HG02970 (cell line): ENCODE data around the gene PLEK2.
"Not testable (repeated sequence)": the region's sequence is repeated elsewhere in the genome, so short reads cannot be mapped to it uniquely, and the experiment has no call there.

Experiments used
- ATAC-seq: cut with Tn5 transposase; IDR thresholded peaks from one replicate; pipeline ENCODE4 v1.9.1; 2021; ENCODE audit warnings: mild to moderate bottlenecking, moderate library complexity, moderate number of reproducible peaks; ENCODE audit not compliant: unreplicated experiment, low FRiP score

The PLEK2 gene, protein sequence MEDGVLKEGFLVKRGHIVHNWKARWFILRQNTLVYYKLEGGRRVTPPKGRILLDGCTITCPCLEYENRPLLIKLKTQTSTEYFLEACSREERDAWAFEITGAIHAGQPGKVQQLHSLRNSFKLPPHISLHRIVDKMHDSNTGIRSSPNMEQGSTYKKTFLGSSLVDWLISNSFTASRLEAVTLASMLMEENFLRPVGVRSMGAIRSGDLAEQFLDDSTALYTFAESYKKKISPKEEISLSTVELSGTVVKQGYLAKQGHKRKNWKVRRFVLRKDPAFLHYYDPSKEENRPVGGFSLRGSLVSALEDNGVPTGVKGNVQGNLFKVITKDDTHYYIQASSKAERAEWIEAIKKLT

DNA sequence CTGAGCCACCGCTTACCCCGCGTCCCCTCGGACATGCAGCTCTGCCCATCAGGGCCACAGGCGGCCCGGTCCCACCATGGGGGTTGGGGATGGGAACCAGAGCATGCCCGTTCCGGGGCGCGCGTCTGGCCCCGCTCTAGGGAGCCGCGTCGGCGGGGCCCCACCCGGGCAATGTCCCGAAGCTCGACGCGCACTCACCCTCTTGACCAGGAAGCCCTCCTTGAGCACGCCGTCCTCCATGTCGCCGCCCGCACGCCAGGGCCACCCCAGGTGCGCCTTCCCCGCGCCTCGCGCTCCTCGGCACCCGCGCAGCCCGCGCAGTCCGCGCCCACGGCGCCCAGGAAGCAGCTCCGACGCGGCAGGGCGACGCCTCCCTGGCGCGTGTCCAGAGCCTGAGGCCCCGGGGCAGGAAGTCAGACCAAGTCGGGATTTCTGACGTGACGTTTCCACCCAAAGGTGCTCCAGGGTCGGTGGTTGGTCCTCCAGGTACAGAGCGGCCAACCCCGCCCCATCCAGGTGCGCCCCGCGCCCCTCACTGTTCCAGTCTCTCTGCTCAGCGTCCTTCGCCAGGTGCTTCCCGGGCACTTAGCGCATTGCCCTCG is at the start of gene PLEK2:
TSS of gene PLEK2 (minus strand) at position 346 of the 602 bp plus-strand sequence. CDS start at position 240, 106 bp downstream.
- no peak for ATAC-seq

DNA sequence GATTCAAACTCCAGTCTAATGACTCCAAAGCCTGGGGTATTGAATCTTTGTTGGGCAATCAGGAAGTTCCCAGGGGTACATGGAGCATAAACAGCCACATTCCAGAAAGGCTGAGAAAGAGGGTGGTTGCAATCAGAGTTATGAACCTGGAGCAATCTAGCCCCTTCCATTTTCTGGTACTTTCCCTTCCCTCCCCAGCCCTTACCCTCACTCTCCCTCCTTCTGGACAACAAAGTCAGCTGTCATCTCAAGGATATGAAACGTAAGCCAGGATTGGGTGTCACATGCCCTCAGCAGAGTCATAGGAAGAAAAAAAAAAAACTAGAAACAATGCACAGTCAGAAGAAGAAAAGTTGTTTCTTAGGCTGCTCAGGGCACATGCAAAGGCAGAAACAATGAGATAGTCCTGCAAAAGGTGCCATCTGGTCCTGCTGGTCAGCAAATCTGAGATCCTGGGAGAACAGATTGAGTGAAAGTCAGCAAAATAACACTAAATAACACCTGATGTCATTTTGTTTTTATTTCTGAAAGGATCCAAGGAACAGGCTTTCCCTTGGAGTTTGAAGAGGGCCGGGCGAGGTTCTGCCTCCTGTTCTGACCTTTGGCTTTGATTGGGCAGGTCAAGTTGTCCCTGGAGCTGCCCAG is 49.5 kb upstream of the PLEK2 start:
- ATAC-seq = no peak

DNA sequence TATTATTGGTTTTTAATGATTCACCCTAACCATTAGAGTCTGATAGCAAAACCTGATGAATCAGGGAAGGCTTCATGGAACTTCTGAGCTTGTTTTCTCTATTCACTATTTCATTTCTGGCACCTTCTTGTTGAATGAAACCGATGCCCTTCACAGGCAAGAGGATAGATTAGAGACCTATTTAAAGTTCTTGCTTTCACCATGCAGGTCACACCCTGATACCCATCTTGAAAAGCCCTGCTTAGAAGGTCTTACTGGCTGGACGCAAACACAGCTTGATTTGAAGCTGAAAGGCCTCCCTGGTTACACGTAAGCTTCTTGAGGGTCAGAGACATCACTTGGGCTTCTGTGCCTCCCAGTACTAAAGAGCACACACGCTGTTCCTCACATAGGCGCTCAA is 47.4 kb upstream of the PLEK2 start:
- ATAC-seq = no peak

DNA sequence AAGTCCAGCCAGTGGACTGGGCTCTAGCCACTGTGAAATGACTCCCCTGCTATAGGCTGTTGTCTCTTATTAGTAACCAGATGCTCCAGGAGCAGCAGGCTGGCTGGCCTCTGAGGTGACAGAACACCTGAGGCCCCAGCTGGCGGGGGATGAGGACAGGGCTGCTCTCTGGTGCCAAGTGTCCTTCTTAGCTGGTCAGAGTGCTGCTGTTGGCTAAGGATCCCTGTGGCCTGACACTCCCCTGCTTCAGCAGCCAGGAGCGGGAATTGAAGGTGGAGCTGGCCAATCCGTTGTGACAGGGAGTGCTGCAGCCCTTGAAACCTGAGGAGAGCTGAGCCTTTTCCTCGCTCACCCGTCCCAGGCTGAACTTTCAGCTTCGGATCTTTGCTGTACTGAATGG is 45.8 kb upstream of the PLEK2 start:
- no peak for ATAC-seq

DNA sequence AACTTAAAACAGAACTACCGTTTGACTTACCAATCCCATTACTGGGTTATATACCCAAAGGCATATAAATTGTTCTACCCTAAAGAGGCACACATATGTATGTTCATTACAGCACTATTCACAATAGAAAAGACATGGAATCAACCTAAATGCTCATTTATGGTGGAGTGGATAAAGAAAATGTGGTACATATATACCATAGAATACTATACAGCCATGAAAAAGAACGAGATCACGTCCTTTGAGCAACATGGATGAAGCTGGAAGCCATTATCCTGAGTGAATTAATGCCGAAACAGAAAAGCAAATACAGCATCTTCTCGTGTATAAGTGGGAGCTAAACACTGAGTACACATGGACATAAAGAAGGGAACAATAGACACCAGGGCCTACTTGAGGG is 44.8 kb upstream of the PLEK2 start:
- ATAC-seq = no peak

DNA sequence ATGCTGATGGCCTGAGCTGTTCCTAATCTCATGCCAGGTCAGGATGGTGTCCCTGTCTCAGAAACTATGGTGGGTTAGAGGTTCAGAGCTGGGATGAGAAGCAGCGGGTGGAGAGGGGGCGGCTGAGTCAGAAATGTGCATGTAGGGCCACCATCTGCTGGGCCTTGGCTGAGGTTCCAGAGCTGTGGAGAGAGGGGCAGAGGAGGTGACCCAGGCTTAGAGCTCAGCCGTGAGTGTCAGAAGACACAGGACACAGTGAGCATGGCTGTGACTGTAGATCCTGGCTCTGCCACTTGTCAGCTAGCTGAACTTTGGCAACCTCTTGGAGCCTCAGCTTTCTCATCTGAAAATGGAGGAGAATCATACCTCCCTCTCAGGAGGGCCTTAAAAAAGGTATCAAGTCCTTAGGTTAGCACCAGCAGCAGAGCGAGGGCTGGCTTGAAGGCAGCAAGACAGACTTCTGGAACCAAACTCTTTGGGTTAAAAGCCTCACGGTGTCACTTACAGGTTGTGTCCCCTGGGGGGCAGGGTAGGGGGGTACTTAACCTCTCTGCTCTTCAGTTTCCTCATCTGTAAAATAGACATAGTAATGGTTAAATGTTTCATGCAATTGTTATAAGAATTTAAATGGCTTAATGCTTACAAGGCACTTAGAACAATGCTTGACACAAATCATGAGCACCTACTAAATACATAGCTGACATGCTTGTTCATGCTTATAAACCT is 41.8 kb upstream of the PLEK2 start:
- ATAC-seq = no peak

DNA sequence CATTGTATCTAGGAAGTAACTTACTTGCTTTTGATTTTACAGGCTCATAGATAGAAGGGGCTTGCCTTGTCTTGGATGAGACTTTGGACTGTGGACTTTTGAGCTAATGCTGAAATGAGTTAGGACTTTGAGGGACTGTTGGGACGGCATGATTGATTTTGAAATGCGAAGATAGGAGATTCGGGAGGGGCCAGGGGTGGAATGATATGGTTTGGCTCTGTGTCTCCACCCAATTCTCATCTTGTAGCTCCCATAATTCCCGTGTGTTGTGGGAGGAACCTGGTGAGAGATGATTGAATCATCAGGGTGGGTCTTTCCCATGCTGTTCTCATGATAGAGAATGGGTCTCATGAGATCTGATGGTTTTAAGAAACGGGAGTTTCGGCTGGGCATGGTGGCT is 39.7 kb upstream of the PLEK2 start:
- ATAC-seq = not testable (repeated sequence)

DNA sequence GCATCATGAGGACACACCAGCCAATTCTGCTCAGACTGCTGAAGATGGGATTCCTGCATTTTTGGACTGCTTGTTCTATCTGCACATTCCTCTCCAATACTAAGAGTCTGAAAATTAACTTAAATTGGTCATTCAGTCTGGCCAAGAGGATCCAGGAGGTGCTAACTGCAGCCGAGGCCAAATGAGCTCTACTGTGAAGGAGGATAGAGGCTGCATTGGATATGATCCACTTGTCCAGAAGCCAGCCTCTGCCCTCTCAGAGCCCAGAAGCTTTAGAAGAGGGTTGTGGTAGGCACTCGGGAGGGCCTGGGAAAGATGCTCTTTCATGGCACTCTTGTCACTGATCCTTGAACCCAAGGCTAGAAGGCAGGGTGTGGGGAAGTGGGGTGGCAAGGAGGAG is 37.1 kb upstream of the PLEK2 start:
- ATAC-seq = no peak

DNA sequence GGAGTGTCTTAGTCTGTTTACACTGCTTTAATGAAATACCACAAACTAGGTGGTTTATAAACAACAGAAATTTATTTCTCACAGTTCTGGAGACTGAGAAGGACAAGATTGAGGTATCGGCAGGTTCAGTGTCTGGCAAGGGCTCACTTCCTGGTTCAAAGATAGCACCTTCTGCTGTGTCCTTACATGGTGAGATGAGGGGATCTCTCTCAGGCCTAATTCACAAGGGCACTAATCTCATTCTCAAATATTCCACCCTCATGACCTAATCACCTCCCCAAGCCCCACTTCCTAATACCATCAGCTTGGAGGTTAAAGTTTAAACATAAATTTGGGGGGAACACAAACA is 35.0 kb upstream of the PLEK2 start:
- ATAC-seq = no peak

DNA sequence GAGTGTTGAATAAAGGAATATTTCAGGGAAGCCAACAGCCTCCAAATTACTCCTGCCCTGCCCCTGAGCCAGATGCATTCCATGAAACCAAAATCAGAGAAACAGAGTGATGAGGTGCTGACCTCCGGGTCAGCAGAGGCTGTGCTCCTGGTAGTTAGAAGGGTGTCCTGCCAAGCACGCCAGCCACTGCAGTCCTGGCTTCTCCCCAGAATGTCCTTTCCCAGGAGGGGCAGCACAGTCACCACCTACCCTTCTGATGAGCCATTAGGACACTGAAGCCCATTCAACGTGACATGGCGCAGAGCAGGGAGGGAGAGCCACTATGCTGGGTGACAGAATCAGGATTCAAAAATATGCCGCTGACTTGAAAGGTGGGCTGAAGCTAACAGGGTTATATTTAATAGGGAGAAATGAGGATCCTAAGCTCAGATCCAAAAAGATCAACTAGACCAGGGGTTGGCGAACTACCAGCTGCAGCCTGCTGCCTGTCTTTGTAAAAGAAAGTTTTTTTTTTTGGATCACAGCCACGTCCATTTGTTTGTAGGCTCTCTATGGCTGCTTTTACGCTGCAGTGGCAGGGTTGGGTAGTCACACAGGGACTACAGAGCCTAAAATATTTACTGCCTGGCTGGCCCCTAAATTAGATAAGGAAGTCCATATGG is 34.5 kb upstream of the PLEK2 start:
- ATAC-seq = no peak

DNA sequence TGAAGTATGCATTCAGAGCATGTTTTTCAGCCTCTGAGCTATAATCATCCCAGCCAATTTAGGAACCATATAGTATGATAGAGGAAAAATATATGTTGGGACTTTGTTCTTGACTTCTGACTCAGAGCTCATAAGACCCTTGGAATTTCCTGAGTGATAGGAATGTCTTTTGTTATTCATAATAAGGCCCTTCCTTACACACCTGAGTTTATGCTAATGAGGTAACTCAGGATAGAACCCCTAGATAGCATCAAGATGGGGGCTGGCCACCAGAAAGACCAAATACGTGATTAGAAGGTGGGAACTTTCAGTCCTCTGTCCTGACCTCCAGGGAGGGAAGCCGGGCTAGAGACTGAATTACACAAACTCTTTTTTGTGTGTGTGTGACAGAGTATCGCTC is 32.4 kb upstream of the PLEK2 start:
- ATAC-seq = no peak

DNA sequence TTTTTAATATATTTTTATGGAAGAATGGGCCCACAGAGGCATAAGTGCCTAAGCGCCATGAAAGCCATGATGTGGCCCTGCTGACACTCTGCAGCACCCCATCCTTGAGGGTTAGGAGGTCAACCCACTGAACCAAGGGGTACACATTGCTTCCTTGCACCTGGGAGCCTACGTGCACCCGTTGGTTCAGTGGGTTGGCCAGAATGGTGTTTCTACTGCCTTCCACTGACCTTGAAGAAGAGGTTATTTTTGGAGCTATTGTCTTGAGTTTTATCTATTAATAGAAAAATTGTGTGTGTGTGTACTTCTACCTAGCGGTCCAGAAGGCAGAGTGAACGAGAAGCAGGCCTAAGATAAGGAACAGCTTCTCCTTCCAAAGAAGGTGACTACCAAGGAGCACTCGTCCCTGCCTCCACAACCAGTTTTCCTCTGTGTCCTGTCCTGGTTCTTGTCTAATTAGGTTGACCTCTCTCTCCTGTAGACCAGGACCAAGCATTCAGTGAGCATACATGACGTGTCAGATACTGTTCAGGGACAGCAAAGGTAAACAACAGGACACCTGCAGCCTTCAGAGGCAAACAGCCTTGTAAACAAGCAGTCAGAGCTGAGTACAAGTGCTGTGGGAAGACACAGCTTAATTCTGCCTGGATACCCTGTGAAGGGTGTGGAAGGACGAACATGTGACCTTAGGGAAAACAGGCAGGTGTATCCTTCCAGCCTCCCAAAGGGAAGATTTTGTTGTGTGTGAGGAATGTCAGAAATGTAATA is 30.4 kb upstream of the PLEK2 start:
- ATAC-seq = no peak

DNA sequence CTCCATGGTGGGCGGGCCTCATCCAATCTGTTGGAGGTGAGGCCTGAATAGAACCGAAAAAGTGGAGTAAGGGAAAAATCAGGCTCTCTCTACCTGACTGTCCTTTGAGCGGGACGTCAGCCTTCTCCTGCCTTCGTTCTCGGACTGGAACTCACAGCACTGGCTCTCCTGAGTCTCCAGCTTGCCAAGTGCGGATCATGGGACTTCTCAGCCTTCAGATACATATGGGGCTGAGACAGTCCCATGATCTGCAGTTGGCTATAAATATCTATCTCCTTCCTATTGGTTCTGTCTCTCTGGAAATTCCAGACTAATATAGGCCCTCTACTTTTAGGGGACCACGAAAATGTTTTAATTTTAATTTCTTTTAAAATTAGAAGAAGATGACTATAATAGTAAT is 29.7 kb upstream of the PLEK2 start:
- no peak for ATAC-seq

DNA sequence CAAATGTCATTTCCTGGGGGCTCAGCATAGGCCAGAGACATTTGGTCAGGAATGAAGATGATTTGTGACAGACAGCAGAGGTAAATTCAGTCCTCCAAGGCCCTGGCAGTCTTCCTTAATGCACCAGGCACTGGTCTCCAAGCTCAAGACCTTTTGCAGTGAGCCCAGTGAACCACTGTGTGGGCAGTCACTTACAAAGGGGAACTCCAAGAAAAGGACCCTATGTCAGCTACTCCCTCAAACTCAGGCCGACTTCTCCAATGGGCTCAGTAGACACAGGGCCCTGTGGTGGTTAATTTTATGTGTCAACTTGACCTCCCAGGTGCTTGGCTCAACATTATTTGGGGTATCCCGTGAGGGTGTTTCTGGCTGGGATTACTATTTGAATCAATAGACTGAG is 29.3 kb upstream of the PLEK2 start:
- no peak for ATAC-seq

DNA sequence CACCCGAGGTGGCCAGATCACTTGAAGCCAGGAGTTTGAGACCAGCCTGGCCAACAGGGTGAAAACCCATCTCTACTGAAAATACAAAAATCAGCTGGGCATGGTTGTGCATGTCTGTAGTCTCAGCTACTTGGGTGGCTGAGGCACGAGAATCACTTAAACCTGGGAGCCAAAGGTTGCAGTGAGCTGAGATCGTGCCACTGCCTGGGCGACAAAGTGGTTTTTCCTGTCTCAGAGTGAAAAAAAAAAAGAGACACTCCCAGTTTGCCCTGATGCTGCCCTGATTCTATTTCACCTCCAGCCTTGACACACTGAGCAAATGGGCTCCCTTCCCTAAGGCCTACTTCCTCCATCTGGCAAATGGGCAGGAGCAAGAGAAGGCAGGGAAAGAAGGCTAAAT is 28.5 kb upstream of the PLEK2 start:
- ATAC-seq = no peak

DNA sequence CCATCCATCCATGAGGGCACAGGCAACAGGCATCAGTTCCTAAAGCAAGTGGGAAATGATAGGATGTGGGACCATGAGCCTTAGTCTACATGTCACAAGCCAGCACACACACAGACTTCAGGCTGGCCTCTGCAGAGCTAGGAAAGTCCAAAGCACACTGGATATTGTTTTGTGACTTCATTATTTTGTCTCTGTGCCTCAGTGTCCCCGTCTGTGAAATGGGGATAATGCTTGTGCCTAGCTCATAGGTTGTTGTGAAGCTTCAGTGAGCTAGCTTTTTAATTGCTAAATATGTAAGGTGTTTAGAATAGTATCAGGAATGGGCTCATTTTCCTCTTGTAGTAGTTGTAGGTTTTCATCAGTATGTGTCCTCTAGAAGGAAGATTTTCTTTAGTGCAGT is 27.0 kb upstream of the PLEK2 start:
- ATAC-seq = no peak

DNA sequence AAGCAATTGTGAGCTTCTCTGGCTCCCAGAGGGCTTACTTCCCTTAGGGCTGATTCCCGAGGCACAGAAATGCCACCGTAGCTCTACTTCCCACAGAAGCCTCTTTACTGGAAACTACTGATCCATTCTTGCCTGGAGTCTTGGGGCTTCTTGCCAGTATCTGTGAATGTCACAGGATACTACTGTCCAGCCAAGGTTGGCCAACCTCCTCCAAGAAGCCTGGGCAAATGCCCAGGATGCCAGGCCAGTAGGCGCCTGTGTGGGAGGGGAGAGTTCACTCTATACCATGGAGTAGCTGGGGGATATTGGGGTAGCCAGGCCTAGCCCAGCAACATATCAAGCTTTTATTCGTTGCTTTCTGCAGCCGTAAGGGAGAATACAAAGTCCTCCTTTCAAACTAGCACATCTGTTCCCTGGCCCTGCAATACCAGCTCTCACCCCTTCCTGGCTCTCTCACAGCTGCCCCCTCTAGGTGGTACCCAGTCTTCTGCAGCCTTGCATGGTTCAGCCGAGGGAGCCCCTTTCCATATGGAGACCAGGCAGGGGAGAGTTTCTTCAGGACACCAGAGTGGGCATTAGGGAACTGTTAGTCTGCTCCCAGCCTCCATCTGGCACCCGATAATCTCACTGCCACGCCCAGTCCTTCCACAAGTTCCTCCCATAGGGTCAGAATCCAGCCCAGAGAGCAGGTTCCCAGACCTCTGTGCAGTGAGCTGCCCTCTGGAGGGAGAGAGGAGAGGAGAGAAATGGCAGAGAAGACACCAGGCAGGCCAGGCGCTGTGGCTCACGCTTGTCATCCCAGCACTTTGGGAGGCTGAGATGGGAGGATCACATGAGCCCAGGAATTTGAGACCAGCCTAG is 24.3 kb upstream of the PLEK2 start:
- ATAC-seq = no peak

DNA sequence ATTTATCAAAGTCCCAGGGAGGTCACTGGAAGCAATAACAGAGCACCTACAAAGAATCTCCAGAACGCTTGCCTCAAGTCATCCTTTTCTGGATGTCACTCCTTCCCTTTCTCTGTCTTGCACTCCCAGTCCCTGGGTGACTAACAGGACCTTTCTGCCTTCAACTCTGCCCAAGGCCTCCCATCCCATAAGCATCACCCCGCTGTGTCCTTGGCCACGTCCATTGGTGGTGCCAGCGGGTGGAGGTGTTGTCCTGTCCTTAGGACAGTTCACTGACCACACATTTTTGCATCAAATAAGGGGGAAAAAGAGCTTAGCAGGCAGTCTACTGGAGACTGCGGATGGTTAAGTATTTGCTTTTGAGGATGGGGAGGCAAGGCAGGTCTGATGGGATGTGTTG is 23.6 kb upstream of the PLEK2 start:
- ATAC-seq = no peak

DNA sequence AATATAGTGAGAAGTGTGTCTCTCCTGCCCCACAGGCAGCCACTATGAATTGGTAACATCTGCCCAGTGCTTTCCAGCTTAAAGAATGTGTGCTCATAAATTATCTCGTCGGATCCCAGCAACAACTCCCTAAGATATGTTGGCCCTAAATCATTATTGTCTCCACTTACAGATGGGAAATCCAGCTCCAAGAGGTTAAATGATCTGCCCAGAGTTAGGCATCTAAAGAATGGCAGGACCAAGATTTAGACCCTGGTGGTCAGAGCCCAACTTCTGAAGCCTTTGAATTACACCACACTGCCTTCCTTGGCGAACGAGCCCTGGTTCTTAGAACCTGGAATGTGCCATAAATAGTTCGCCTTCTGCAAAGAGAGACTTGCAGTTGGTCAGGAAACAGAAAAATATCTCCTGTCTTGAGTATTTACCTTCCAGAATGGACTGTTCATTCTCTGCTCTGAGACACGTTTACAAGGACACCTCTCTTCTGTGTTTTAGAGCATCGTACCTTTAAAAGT is 20.1 kb upstream of the PLEK2 start:
- ATAC-seq = no peak
